Upper lobe of left lung (tissue), 4 donors: ENCODE data around the gene RFX7.

Source experiments
- CTCF ChIP-seq, 6 experiments: fragments of 450-650 bp in 4 of 6; fragments of 200-600 bp in 2 of 6; sonication (generic) in 2 of 6; IDR thresholded peaks; one replicate each; pipeline ENCODE4 v1.5.1; 2016 to 2019; ENCODE audit warnings: antibody characterized with exemption in 6 of 6
- EP300 ChIP-seq, 4 donors: sonication (generic); formaldehyde crosslinking; IDR thresholded peaks; one replicate each; pipeline ENCODE4 v1.5.1; 2017; ENCODE audit warnings: antibody characterized with exemption in 4 of 4, control low read depth in 2 of 4
- POLR2A ChIP-seq, 4 donors: fragments of 450-650 bp; IDR thresholded peaks; one replicate each; pipeline ENCODE4 v1.5.1; 2016 to 2017; ENCODE audit warnings: antibody characterized with exemption in 4 of 4, mild to moderate bottlenecking in 2 of 4
- POLR2AphosphoS5 ChIP-seq, 2 donors: sonication (generic); formaldehyde crosslinking; IDR thresholded peaks; one replicate each; pipeline ENCODE4 v1.5.1; 2017; ENCODE audit warnings: antibody characterized with exemption in 2 of 2

GRCh38 chr15:56208641-56209155, 35.0 kb downstream of the RFX7 start:
- no peak for TF ChIP-seq POLR2A (IDR thresholded peaks at IDR 0.05)
- TF ChIP-seq CTCF (IDR thresholded peaks at IDR 0.05): no peak
- TF ChIP-seq POLR2AphosphoS5 (IDR thresholded peaks at IDR 0.05): no peak
- no peak for TF ChIP-seq EP300 (IDR thresholded peaks at IDR 0.05)
